Kasumi-1 (cell line): ENCODE measurements around the gene DDX4.

ENCODE experiments used
- DNase-seq, 2 experiments: peaks; one replicate each; lab custom pipeline; 2025; lab: John Stamatoyannopoulos, UW

DDX4 gene

DNA sequence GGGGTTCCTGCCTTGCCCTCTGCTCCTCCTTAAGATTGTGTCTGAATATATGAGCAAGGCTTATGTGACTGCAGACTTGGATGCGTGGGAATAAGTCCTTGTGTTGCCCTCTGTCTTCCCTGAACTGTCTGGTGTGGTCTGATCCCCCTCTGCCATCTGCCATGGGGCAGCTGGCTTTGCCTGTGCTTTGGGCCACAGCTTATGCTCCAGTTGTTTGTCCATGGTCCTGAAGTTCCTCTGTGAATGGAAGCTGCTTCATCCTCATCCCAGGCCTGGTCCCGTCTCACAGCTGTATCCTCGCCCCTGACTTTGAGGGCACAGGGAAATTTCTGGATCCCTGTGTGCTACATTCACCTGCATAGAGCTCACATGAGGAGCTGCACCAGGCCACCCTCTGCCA lies 128.0 kb downstream of the DDX4 start:
- peak; percentile 35 to 36 for DNase-seq

DNA sequence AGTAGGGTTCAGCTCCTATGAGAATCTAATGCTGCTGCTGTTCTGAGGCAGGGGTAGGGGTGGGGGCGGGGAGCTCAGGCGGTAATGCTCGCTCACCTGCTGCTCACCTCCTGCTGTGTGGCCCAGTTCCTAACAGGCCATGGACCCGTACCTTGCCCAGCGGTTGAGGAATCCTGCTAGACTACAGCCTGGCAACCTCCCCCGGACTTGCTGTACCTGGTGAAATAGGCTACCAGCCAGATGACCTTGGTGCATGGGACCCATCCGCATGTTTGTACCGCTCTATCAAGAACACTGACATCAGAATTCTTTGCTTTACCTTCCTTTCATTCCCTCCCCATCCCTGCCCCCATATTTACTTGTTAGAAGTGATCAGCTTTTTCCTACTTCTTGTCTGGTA lies 128.6 kb downstream of the DDX4 start:
- no peak for DNase-seq
